Thyroid gland (tissue), 4 donors: ENCODE data around the gene PRIM1. TPM values are rescaled to one million over a fixed set of nuclear protein-coding genes. Genes with fewer than 3 reads are reported as not detected.
"Not testable (repeated sequence)": the region's sequence is repeated elsewhere in the genome, so short reads cannot be mapped to it uniquely, and the experiment has no call there.

Source experiments
- DNase-seq, 2 donors: peaks; one replicate each; pipeline ENCODE4 v3.0.0-alpha.2; 2019
- H3K27ac ChIP-seq, 3 donors: fragments of 200-600 bp; sonication (generic); 1 replicate in 2 of 3; 2 replicates in 1 of 3; pipeline ENCODE4 v1.5.1; 2016 to 2019; ENCODE audit warnings: mild to moderate bottlenecking in 1 of 3, moderate library complexity in 1 of 3
- H3K27me3 ChIP-seq: fragments of 200-600 bp; sonication (generic); one replicate; pipeline ENCODE4 v1.5.1; 2019
- H3K36me3 ChIP-seq, 2 donors: fragments of 200-600 bp; sonication (generic); one replicate each; pipeline ENCODE4 v1.5.1; 2016 to 2019
- H3K4me1 ChIP-seq, 2 donors: fragments of 200-600 bp; sonication (generic); one replicate each; pipeline ENCODE4 v1.5.1; 2017 to 2019
- H3K4me3 ChIP-seq, 3 donors: fragments of 200-600 bp; sonication (generic); replicated peaks in 1 of 3; 1 replicate in 2 of 3; 2 replicates in 1 of 3; pipeline ENCODE4 v1.5.1; 2016; ENCODE audit warnings: mild to moderate bottlenecking in 1 of 3
- H3K9me3 ChIP-seq: fragments of 200-600 bp; sonication (generic); one replicate; pipeline ENCODE4 v1.5.1; 2017
- CTCF ChIP-seq, 6 experiments: fragments of 200-600 bp in 3 of 6; fragments of 450-650 bp in 3 of 6; sonication (generic) in 3 of 6; IDR thresholded peaks; one replicate each; pipeline ENCODE4 v1.5.1; 2016 to 2019; ENCODE audit warnings: antibody characterized with exemption in 6 of 6, mild to moderate bottlenecking in 2 of 6, inconsistent platforms in 1 of 6, moderate library complexity in 1 of 6
- POLR2A ChIP-seq, 2 donors: fragments of 450-650 bp; IDR thresholded peaks; one replicate each; pipeline ENCODE4 v1.6.1; 2017; ENCODE audit warnings: antibody characterized with exemption in 2 of 2, mild to moderate bottlenecking in 2 of 2, moderate library complexity in 1 of 2
- WGBS, 2 donors: methylation state at CpG; one replicate each; pipeline ENCODE4 v1.1.5; 2017; 5-methylcytosine and 5-hydroxymethylcytosine counted together
- intact Hi-C: fragments of 100-400 bp; cut with DNase I; formaldehyde crosslinking; loops from one replicate; pipeline ENCODE4 v1.15.1; 2023
- total RNA-seq, 4 donors: library from RNA; depleted of rRNA; stranded (reverse); fragments of >200 nt; gene quantifications; one replicate each; pipeline ENCODE4 v1.2.3, GENCODE V29; 2016

Gene PRIM1
- total RNA-seq, 4 donors from 2014 or later, result 5.8 to 11.7 (median 7.0) TPM

DNA sequence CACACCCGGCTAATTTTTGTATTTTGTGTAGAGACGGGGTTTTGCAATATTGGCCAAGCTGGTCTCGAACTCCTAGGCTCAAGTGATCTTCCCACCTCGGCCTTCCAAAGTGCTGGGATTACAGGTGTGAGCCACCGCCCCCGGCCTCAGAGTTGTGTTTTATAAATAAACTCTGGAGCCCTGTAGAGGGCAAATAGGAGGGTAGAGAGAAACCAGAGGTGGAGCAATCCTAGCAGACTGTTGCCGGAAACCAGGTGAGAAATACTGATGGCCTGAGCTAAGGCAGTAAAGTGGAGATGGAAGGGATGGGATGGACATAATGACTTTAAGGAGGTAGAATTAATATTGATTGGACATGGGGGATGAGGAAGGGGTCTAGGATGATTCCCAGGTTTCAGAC is 8.3 kb upstream of the PRIM1 start:
- no peaks in the 10 kb centered on the region for H3K36me3 ChIP-seq
- H3K9me3 ChIP-seq, result no peaks in the 10 kb centered on the region
- no peaks in the 10 kb centered on the region for H3K27me3 ChIP-seq
- H3K27ac ChIP-seq, result no peak overlapping the region
- no peaks in the 10 kb centered on the region for H3K4me1 ChIP-seq
- intact Hi-C loops, result no loop called here
- no peak overlapping the region for H3K4me3 ChIP-seq
- 85 to 89% methylated on average over 7 of the region's 7 CpGs for WGBS, 2 donors
- DNase-seq, result no peak
- TF ChIP-seq CTCF (IDR thresholded peaks at IDR 0.05) (no peak), POLR2A (IDR thresholded peaks at IDR 0.05) (no peak)

DNA sequence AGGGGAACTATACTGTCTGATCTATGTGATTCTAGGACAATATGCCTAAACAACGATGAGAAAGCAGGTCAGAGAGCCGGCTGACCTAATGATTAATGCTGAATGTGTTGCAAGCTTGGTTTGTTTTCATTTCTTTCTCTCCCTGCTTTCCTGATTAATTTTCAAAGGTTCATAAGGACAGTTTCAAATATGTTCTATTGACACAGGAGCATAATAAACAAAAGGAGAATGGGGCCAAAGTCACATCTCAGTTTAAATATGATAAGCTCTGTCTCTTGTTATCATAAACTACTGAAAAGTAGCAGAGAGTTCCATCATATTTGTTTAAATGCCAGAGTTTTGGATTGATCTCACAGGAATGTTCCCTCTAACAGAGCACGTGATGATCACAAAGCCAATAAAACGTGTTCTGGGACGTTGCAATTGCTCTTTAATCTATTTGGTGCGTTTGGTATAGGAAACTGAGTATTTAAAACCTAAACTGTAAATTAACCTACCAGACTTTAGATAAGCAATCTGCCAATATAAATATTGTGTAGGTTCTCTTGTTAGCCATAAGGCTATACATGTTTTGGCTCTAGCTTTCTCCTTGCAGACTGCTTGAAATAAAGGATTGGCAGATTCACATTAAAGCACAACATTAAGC is 7.3 kb upstream of the PRIM1 start:
- 84 to 85% methylated on average over 6 of the region's 6 CpGs for WGBS, 2 donors

GRCh38 chr12:56758728-56759262 is 6.7 kb upstream of the PRIM1 start:
- no peak overlapping the region for H3K4me3 ChIP-seq
- intact Hi-C loops, result loop anchor here (5.0 kb wide), 1 partner anchor 229 kb away; no protein-coding TSS in a partner anchor
- no peaks in the 10 kb centered on the region for H3K4me1 ChIP-seq
- no peaks in the 10 kb centered on the region for H3K27me3 ChIP-seq
- TF ChIP-seq CTCF (IDR thresholded peaks at IDR 0.05), result no peak
- 78 to 89% methylated on average over 3 of the region's 3 CpGs for WGBS, 2 donors
- no peaks in the 10 kb centered on the region for H3K9me3 ChIP-seq
- H3K27ac ChIP-seq, result no peak overlapping the region
- no peaks in the 10 kb centered on the region for H3K36me3 ChIP-seq
- DNase-seq, result no peak

More for the DNA sequence above, 7.3 kb upstream of the PRIM1 start:
- Histone ChIP-seq H3K27ac (no peak overlapping the region), H3K36me3 (no peaks in the 10 kb centered on the region), H3K4me3 (no peak overlapping the region), H3K9me3 (no peaks in the 10 kb centered on the region), H3K27me3 (no peaks in the 10 kb centered on the region), H3K4me1 (no peaks in the 10 kb centered on the region)
- no peak for TF ChIP-seq POLR2A (IDR thresholded peaks at IDR 0.05)
- no peak for TF ChIP-seq CTCF (IDR thresholded peaks at IDR 0.05)
- intact Hi-C loops, result loop anchor here (5.0 kb wide), 1 partner anchor 228 kb away; no protein-coding TSS in a partner anchor
- DNase-seq, result no peak

- not testable (repeated sequence) for H3K36me3 ChIP-seq, H3K4me3 ChIP-seq, DNase-seq, H3K4me1 ChIP-seq, H3K9me3 ChIP-seq, H3K27ac ChIP-seq, H3K27me3 ChIP-seq
- 38 to 63% methylated on average over 1 of the region's 1 CpG for WGBS, 2 donors
- intact Hi-C loops, result loop anchor here (5.0 kb wide), 1 partner anchor 229 kb away; no protein-coding TSS in a partner anchor
These were observed 5.8 kb upstream of the PRIM1 start for GRCh38 chr12:56757971-56758370.

- no peak for TF ChIP-seq POLR2A (IDR thresholded peaks at IDR 0.05)
- no peak for TF ChIP-seq CTCF (IDR thresholded peaks at IDR 0.05)
- no peak for DNase-seq
- Histone ChIP-seq H3K4me3 (no peak overlapping the region), H3K9me3 (no peaks in the 10 kb centered on the region), H3K27ac (no peak overlapping the region), H3K36me3 (no peaks in the 10 kb centered on the region), H3K4me1 (peaks cover 4 to 7% of the 10 kb centered on the region in 2 donors), H3K27me3 (no peaks in the 10 kb centered on the region)
- 89 to 94% methylated on average over 1 of the region's 1 CpG for WGBS, 2 donors
- intact Hi-C loops, result no loop called here
These were observed 1.4 kb upstream of the PRIM1 start for GRCh38 chr12:56753566-56753965.

DNA sequence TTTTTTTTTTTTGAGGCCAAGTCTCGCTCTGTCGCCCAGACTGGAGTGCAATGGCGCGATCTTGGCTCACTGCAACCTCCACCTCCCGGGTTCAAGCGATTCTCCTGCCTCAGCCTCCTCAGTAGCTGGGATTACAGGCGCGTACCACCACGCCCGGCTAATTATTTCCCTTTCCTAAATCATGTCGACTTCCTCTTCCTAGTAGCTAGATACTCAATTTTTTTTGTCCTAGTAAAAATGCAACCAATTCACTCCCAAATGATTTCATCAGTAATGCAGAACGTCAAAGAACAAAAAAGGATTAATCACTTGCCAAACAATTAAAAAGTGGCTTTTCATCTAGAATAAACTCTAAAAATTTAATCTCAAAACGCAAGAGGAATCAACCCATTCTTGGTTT is 1.5 kb downstream of the PRIM1 start:
- DNase-seq, H3K4me3 ChIP-seq, H3K9me3 ChIP-seq, H3K4me1 ChIP-seq, H3K27me3 ChIP-seq, H3K27ac ChIP-seq, H3K36me3 ChIP-seq, intact Hi-C loops: not testable (repeated sequence)
- 84 to 92% methylated on average over 13 of the region's 13 CpGs for WGBS, 2 donors
